Duodenal mucosa (tissue), 2 donors: ENCODE measurements around the gene SF1.

Experiments
- H3K27ac ChIP-seq: one replicate; pipeline ENCODE4 v1.7.0; 2013; ENCODE audit warnings: low read depth, low read length
- H3K27me3 ChIP-seq, 2 donors: one replicate each; pipeline ENCODE4 v1.7.0; 2013; ENCODE audit warnings: low read length in 2 of 2, control low read depth in 1 of 2; ENCODE audit not compliant: insufficient read depth in 2 of 2, control insufficient read depth in 1 of 2
- H3K36me3 ChIP-seq, 2 donors: one replicate each; pipeline ENCODE4 v1.7.0; 2013; ENCODE audit warnings: low read length in 2 of 2, control low read depth in 1 of 2; ENCODE audit not compliant: insufficient read depth in 2 of 2, control insufficient read depth in 1 of 2
- H3K4me1 ChIP-seq, 2 donors: one replicate each; pipeline ENCODE4 v1.7.0; 2013; ENCODE audit warnings: low read length in 2 of 2, control low read depth in 1 of 2; ENCODE audit not compliant: insufficient read depth in 2 of 2, control insufficient read depth in 1 of 2
- H3K4me3 ChIP-seq, 2 donors: one replicate each; pipeline ENCODE4 v1.7.0; 2013; ENCODE audit warnings: low read length in 2 of 2, low read depth in 1 of 2
- H3K9ac ChIP-seq, 2 donors: one replicate each; pipeline ENCODE4 v1.7.0; 2013; ENCODE audit warnings: low read length in 2 of 2, low read depth in 1 of 2
- H3K9me3 ChIP-seq, 2 donors: one replicate each; pipeline ENCODE4 v1.7.0; 2013; ENCODE audit warnings: low read length in 2 of 2, control low read depth in 1 of 2; ENCODE audit not compliant: control insufficient read depth in 1 of 2

The SF1 gene

GRCh38 chr11:64765851-64766665, 12.3 kb downstream of the SF1 start:
- Histone ChIP-seq H3K36me3 (peaks cover 72 to 85% of the 10 kb centered on the region in 2 donors), H3K4me1 (peaks cover 0 to 13% of the 10 kb centered on the region in 2 donors), H3K4me3 (no peak overlapping the region), H3K9me3 (no peaks in the 10 kb centered on the region), H3K27ac (no peak overlapping the region), H3K27me3 (no peaks in the 10 kb centered on the region), H3K9ac (no peak overlapping the region)

GRCh38 chr11:64765291-64765850, 13.0 kb downstream of the SF1 start:
- Histone ChIP-seq H3K4me1 (peaks cover 0 to 14% of the 10 kb centered on the region in 2 donors), H3K36me3 (peaks cover 65 to 83% of the 10 kb centered on the region in 2 donors), H3K9ac (no peak overlapping the region)

GRCh38 chr11:64764753-64765152, 13.6 kb downstream of the SF1 start:
- H3K4me1 ChIP-seq: peaks cover 0 to 19% of the 10 kb centered on the region in 2 donors
- H3K9me3 ChIP-seq: no peaks in the 10 kb centered on the region
- H3K4me3 ChIP-seq: no peak overlapping the region
- peaks cover 59 to 77% of the 10 kb centered on the region in 2 donors for H3K36me3 ChIP-seq
- H3K27me3 ChIP-seq: no peaks in the 10 kb centered on the region
- H3K9ac ChIP-seq: no peak overlapping the region
- no peak overlapping the region for H3K27ac ChIP-seq

More at GRCh38 chr11:64765291-64765850, 13.0 kb downstream of the SF1 start:
- Histone ChIP-seq H3K4me3 (no peak overlapping the region), H3K27me3 (no peaks in the 10 kb centered on the region), H3K27ac (no peak overlapping the region), H3K9me3 (no peaks in the 10 kb centered on the region)

GRCh38 chr11:64764040-64764611, 14.2 kb downstream of the SF1 start:
- Histone ChIP-seq H3K4me3 (no peak overlapping the region), H3K9me3 (no peaks in the 10 kb centered on the region), H3K9ac (no peak overlapping the region), H3K4me1 (peaks cover 0 to 19% of the 10 kb centered on the region in 2 donors), H3K27me3 (no peaks in the 10 kb centered on the region), H3K36me3 (peaks cover 53 to 70% of the 10 kb centered on the region in 2 donors), H3K27ac (no peak overlapping the region)

- Histone ChIP-seq H3K36me3 (peaks cover 47 to 65% of the 10 kb centered on the region in 2 donors), H3K9ac (no peak overlapping the region), H3K9me3 (no peaks in the 10 kb centered on the region), H3K4me1 (peaks cover 0 to 19% of the 10 kb centered on the region in 2 donors), H3K27me3 (no peaks in the 10 kb centered on the region), H3K4me3 (no peak overlapping the region), H3K27ac (no peak overlapping the region)
Measured at GRCh38 chr11:64763526-64764039, 14.8 kb downstream of the SF1 start.

GRCh38 chr11:64762674-64763525, 15.4 kb downstream of the SF1 start:
- Histone ChIP-seq H3K9me3 (no peaks in the 10 kb centered on the region), H3K27ac (no peak overlapping the region), H3K27me3 (no peaks in the 10 kb centered on the region), H3K4me3 (no peak overlapping the region), H3K9ac (peak overlapping the region in 1 of 2 donors; percentile 12), H3K36me3 (peaks cover 40 to 58% of the 10 kb centered on the region in 2 donors), H3K4me1 (peaks cover 0 to 19% of the 10 kb centered on the region in 2 donors)

- Histone ChIP-seq H3K4me3 (no peak overlapping the region), H3K9me3 (no peaks in the 10 kb centered on the region), H3K4me1 (peaks cover 0 to 19% of the 10 kb centered on the region in 2 donors), H3K27ac (no peak overlapping the region), H3K36me3 (peaks cover 34 to 52% of the 10 kb centered on the region in 2 donors), H3K27me3 (no peaks in the 10 kb centered on the region), H3K9ac (no peak overlapping the region)
Measured at GRCh38 chr11:64762277-64762673, 16.1 kb downstream of the SF1 start.

GRCh38 chr11:64760759-64761420, 17.5 kb downstream of the SF1 start:
- Histone ChIP-seq H3K4me3 (no peak overlapping the region), H3K9me3 (no peaks in the 10 kb centered on the region), H3K4me1 (peaks cover 0 to 19% of the 10 kb centered on the region in 2 donors), H3K36me3 (peaks cover 31 to 41% of the 10 kb centered on the region in 2 donors), H3K27me3 (no peaks in the 10 kb centered on the region), H3K27ac (no peak overlapping the region), H3K9ac (no peak overlapping the region)
